Heart left ventricle (tissue), 16 donors: ENCODE measurements around the gene ADH5. TPM values are rescaled to one million over a fixed set of nuclear protein-coding genes. Genes with fewer than 3 reads are reported as not detected.

Experiments
- ATAC-seq, 4 donors: fragments of 200-7000 bp; cut with Tn5 transposase; one replicate each; pipeline ENCODE4 v1.9.1; 2020 to 2022; ENCODE audit warnings: moderate library complexity in 4 of 4, mild to moderate bottlenecking in 3 of 4, moderate number of reproducible peaks in 1 of 4
- DNase-seq, 5 donors: peaks; one replicate each; pipeline ENCODE4 v3.0.0-alpha.2; 2020
- H3K27ac ChIP-seq, 12 donors: fragments of 200-600 bp; sonication (generic) in 4 of 12; one replicate each; pipeline versions ENCODE4 v1.5.0 to v1.8.0; 2016 to 2022; ENCODE audit warnings: mild to moderate bottlenecking in 2 of 12
- H3K27me3 ChIP-seq, 9 donors: fragments of 200-600 bp; sonication (generic) in 2 of 9; one replicate each; pipeline versions ENCODE4 v1.5.1 to v1.8.0; 2016 to 2022; ENCODE audit warnings: mild to moderate bottlenecking in 3 of 9
- H3K36me3 ChIP-seq, 9 donors: fragments of 200-600 bp; sonication (generic) in 2 of 9; one replicate each; pipeline versions ENCODE4 v1.5.0 to v1.8.0; 2018 to 2022; ENCODE audit warnings: mild to moderate bottlenecking in 2 of 9
- H3K4me1 ChIP-seq, 12 donors: fragments of 200-600 bp; sonication (generic) in 4 of 12; one replicate each; pipeline versions ENCODE4 v1.5.0 to v1.8.0; 2016 to 2022; ENCODE audit warnings: mild to moderate bottlenecking in 3 of 12
- H3K4me3 ChIP-seq, 12 donors: fragments of 200-600 bp; sonication (generic) in 4 of 12; one replicate each; pipeline versions ENCODE4 v1.5.0 to v1.8.0; 2017 to 2022; ENCODE audit warnings: mild to moderate bottlenecking in 9 of 12, moderate library complexity in 4 of 12
- H3K9me3 ChIP-seq, 12 donors: fragments of 200-600 bp; sonication (generic) in 4 of 12; one replicate each; pipeline versions ENCODE4 v1.5.0 to v1.8.0; 2016 to 2022; ENCODE audit warnings: mild to moderate bottlenecking in 1 of 12
- CTCF ChIP-seq, 12 donors: fragments of 200-600 bp; sonication (generic) in 4 of 12; IDR thresholded peaks; one replicate each; pipeline versions ENCODE4 v1.5.0 to v1.8.0; 2018 to 2022; ENCODE audit warnings: antibody characterized with exemption in 12 of 12, mild to moderate bottlenecking in 5 of 12
- POLR2A ChIP-seq, 2 donors: fragments of 450-650 bp; IDR thresholded peaks; one replicate each; pipeline ENCODE4 v1.6.1; 2017; ENCODE audit warnings: antibody characterized with exemption in 2 of 2, mild to moderate bottlenecking in 2 of 2, moderate library complexity in 2 of 2
- WGBS, 4 donors: extraction: QIAGEN DNeasy Blood & Tissue Kit in 2 of 4; methylation state at CpG; one replicate each; pipeline versions ENCODE4 v1.1.5 to v1.1.7; 2013 to 2018; 5-methylcytosine and 5-hydroxymethylcytosine counted together
- intact Hi-C, 10 donors: fragments of 100-400 bp; cut with DNase I; formaldehyde crosslinking; loops; one replicate each; pipeline versions ENCODE4 v1.11.1 to v1.14.2; 2022
- long read RNA-seq, 3 donors: library from polyadenylated mRNA; unstranded; transcript quantifications; one replicate each; pipeline ENCODE4 v2.0.0, GENCODE V29; 2020 to 2021
- polyA plus RNA-seq, 2 donors: library from polyadenylated mRNA; stranded (reverse); fragments of 200-250 nt; gene quantifications; one replicate each; pipeline ENCODE4 v1.2.3, GENCODE V29; 2013
- total RNA-seq, 9 donors: library from RNA; depleted of rRNA in 2 of 9; stranded (reverse); fragments of >200 nt in 2 of 9; fragmentation: NEBNext Ultra II Directional in 3 of 9; extraction: Animal tissue kit (Norgen Biotek cat#: 25700) in 3 of 9; gene quantifications; one replicate each; pipeline versions ENCODE4 v1.1.0 to v1.2.4, GENCODE V29; 2016 to 2023
- donor health status: ischemic (EF 13 %, LVEDD 7.1; RV severe dilation, severe dysfunction).
- donor health status: healthy with polysubstance abuse.
- donor health status: DM: no; HTN: yes; CAD: no.
- donor health status: DM: no; HTN: no; CAD: no.
- donor health status: ischemic (EF 25% LVEDD 6.9; RV normal size, moderate dysfunction).
- donor health status: ischemic (EF 25% LVEDD 5.7; RV mildly dilated, moderate dysfunction).
- donor health status: healthy.
- donor health status: DM: yes; HTN: yes; CAD: no.
- donor health status: ischemic (EF 35%, LVEDD 5.7; RV mildly dilated, moderate dysfunction).
- donor health status: nonischemic (EF 11% LVEDD 7.7; RV severe dilation, severe dysfunction).
- donor health status: DM: yes; HTN: yes; CAD: no.
- donor health status: PGD.
- donor health status: ischemic (EF 29% LVEDD 5.4; RV normal size, mild dysfunction).
- donor health status: nonischemic (EF 23%, LVEDD 6.1; RV moderate dilation, normal function).

Gene ADH5
- total RNA-seq, result 100 to 1,000 TPM; 122 to 246 (median 145) TPM
- polyA plus RNA-seq, result 100 to 1,000 TPM; 104 to 135 TPM
- long read RNA-seq, donor 1, transcript ADH5-201 (9 exons, 2,615 nt), result major isoform, 108 of 132 reads
- long read RNA-seq, donor 1, partial matches to known transcripts, result 15 of 132 reads
- long read RNA-seq, donor 1, other reads (novel, unspliced or antisense), result 8 of 132 reads
- long read RNA-seq, donor 2, transcript ADH5-201 (9 exons, 2,615 nt), result major isoform, 224 of 247 reads
- long read RNA-seq, donor 2, partial matches to known transcripts, result 16 of 247 reads
- long read RNA-seq, donor 2, other reads (novel, unspliced or antisense), result 7 of 247 reads
- long read RNA-seq, donor 3, transcript ADH5-201 (9 exons, 2,615 nt), result major isoform, 64 of 80 reads
- long read RNA-seq, donor 3, partial matches to known transcripts, result 9 of 80 reads
- long read RNA-seq, donor 3, other reads (novel, unspliced or antisense), result 5 of 80 reads

GRCh38 chr4:99088481-99089365 is at the start of gene ADH5:
TSS of gene ADH5 (minus strand) at chr4:99088788. CDS start at chr4:99088700, 88 bp downstream.
- H3K9me3 ChIP-seq, result no peaks in the 10 kb centered on the region
- no peaks in the 10 kb centered on the region for H3K27me3 ChIP-seq
- peak; percentile 90 to 94 (median 93) for DNase-seq
- peaks cover 0 to 57% (median 30%) of the 10 kb centered on the region in 12 donors for H3K4me1 ChIP-seq
- peak; percentile 98 to 100 (median 98) for ATAC-seq
- peak within 1 kb of the TSS; percentile 84 to 96 (median 92) for H3K27ac ChIP-seq
- H3K36me3 ChIP-seq, result peaks cover 0 to 22% (median 20%) of the 10 kb centered on the region in 9 donors
- intact Hi-C loops, result loop anchor here in 5 of 10 donors (1.0 to 10.0 kb wide), 7 partner anchors 93 to 944 kb away; partner anchors contain the start of genes METAP1 (in 4 of the 5), RAP1GDS1 (in 2 of the 5), EIF4E (in 1 of the 5) and STPG2 (in 1 of the 5)
- TF ChIP-seq POLR2A (IDR thresholded peaks at IDR 0.05) (peak in 1 of 2 donors; percentile 82), CTCF (IDR thresholded peaks at IDR 0.05) (no peak)
- H3K4me3 ChIP-seq, result peak within 1 kb of the TSS; percentile 37 to 88 (median 69)
- 0 to 1% (median 1%) methylated on average over 26 to 53 of the region's 53 CpGs for WGBS, 4 donors

- ATAC-seq (no peak), DNase-seq (no peak)
- intact Hi-C loops, result no loop called here
- H3K27me3 ChIP-seq, result no peaks in the 10 kb centered on the region
- H3K27ac ChIP-seq, result no peak overlapping the region
- H3K9me3 ChIP-seq, result no peaks in the 10 kb centered on the region
- no peak overlapping the region for H3K4me3 ChIP-seq
- TF ChIP-seq CTCF (IDR thresholded peaks at IDR 0.05) (no peak), POLR2A (IDR thresholded peaks at IDR 0.05) (no peak)
- no peaks in the 10 kb centered on the region for H3K36me3 ChIP-seq
- no peaks in the 10 kb centered on the region for H3K4me1 ChIP-seq
These were observed 47.7 kb upstream of the ADH5 start for GRCh38 chr4:99136329-99136728.

- Histone ChIP-seq H3K27ac (no peak overlapping the region), H3K4me1 (no peaks in the 10 kb centered on the region), H3K27me3 (no peaks in the 10 kb centered on the region), H3K36me3 (no peaks in the 10 kb centered on the region), H3K9me3 (no peaks in the 10 kb centered on the region), H3K4me3 (no peak overlapping the region)
- no peak for ATAC-seq
- TF ChIP-seq CTCF (IDR thresholded peaks at IDR 0.05) (no peak), POLR2A (IDR thresholded peaks at IDR 0.05) (no peak)
- no peak for DNase-seq
- WGBS, 4 donors, result 59 to 65% (median 63%) methylated on average over 3 of the region's 3 CpGs
- intact Hi-C loops, result no loop called here
These were observed 47.1 kb upstream of the ADH5 start for GRCh38 chr4:99135541-99136162.
